Measurements from ENCODE around the gene OR2T4.

GRCh38 chr1:248366609-248367008, 5.1 kb downstream of the OR2T4 start:
- TF ChIP-seq EZH2 (IDR thresholded peaks at IDR 0.05; ENCODE audit: insufficient read depth, poor library complexity, severe bottlenecking): no peak
- no peak for TF ChIP-seq EZH2phosphoT487 (IDR thresholded peaks at IDR 0.05; ENCODE audit: insufficient read depth, low read depth)

Data from GM23248 (cell line).